Ectodermal cell (in vitro differentiated cells): ENCODE measurements around the gene ABCA7.

Source experiments
- H3K27ac ChIP-seq: 2 replicates; pipeline ENCODE4 v1.7.0; 2013; ENCODE audit warnings: mild to moderate bottlenecking, low read depth, low read length; ENCODE audit not compliant: insufficient read depth, poor library complexity, severe bottlenecking
- H3K27me3 ChIP-seq: 2 replicates; pipeline ENCODE4 v1.7.0; 2013; ENCODE audit warnings: mild to moderate bottlenecking, low read length; ENCODE audit not compliant: insufficient read depth, control insufficient read depth, poor library complexity, severe bottlenecking
- H3K36me3 ChIP-seq: one replicate; pipeline ENCODE4 v1.7.0; 2013; ENCODE audit warnings: low read length; ENCODE audit not compliant: control insufficient read depth, insufficient read depth
- H3K4me1 ChIP-seq: one replicate; pipeline ENCODE4 v1.7.0; 2013; ENCODE audit warnings: low read length; ENCODE audit not compliant: control insufficient read depth, insufficient read depth
- H3K4me3 ChIP-seq: 2 replicates; pipeline ENCODE4 v1.7.0; 2013; ENCODE audit warnings: low read depth, low read length, control low read depth; ENCODE audit not compliant: insufficient read depth
- H3K9me3 ChIP-seq: 2 replicates; pipeline ENCODE4 v1.7.0; 2013; ENCODE audit warnings: mild to moderate bottlenecking, low read length, moderate library complexity; ENCODE audit not compliant: control insufficient read depth
- WGBS, 2 experiments: methylation state at CpG; one replicate each; pipeline ENCODE4 v1.1.7; 2013; ENCODE audit warnings: missing lambda C conversion rate in 2 of 2; 5-methylcytosine and 5-hydroxymethylcytosine counted together

ABCA7 gene

DNA sequence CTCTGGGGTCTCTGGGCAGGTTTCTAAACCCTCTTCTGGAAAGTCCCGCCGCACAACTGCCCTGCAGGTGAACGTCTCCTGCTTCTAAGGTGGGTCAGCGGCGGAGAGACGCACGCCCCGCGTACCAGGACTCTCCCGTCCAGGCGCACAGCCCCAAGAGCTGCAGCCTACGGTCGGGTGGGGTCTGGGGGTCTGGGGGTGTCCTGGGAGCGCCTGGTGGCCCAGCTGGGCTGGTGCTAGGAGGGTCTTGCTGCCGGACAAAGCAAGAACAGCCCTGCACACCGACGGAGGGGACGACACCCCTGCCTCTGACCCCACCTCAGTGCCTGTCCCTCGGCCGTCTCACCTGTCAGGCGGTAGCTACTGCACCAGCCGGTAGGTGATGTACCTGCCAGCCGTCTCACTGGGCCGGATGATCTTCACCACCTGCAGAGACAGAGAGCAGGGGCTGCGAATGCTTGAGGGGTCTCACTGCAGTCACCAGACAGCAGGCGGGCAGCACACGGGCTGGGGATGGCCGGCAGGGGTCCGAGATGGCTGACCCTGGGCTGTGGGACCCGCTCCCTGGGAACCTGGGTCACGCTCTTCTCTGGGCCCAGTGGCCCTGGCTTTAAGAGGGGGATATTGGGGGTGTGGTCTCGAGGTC is 49.3 kb downstream of the ABCA7 start:
- Histone ChIP-seq H3K4me3 (no peak overlapping the region), H3K36me3 (peaks cover 25% of the 10 kb centered on the region), H3K4me1 (peaks cover 6% of the 10 kb centered on the region), H3K27ac (no peak overlapping the region), H3K27me3 (no peaks in the 10 kb centered on the region), H3K9me3 (no peaks in the 10 kb centered on the region)
- WGBS, 2 experiments: 96% methylated on average over 32 of the region's 32 CpGs

DNA sequence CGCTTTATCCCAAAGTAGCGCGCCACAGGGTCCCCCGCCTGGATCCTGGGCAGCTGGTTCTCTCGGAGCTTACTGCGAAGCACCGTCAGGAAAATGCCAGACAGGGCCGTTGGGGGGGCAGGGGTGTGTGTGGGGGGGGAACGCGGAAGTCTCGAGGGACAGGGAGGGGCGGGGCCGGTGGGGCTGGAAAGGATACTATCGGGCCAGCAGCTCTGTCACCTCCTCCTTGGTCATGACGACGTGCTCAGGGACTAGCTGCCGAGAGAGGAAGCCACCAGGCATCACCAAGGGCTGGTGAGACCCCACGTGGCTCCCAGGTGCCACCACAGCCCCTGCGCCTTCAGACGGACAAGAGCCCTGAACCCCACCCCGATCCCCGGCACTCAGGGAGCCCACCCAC is 50.0 kb downstream of the ABCA7 start:
- H3K27ac ChIP-seq: no peak overlapping the region
- H3K27me3 ChIP-seq: no peaks in the 10 kb centered on the region
- no peak overlapping the region for H3K4me3 ChIP-seq
- H3K36me3 ChIP-seq: peaks cover 25% of the 10 kb centered on the region
- peaks cover 8% of the 10 kb centered on the region for H3K4me1 ChIP-seq
- H3K9me3 ChIP-seq: no peaks in the 10 kb centered on the region
- WGBS, 2 experiments: 93% methylated on average over 22 of the region's 22 CpGs

DNA sequence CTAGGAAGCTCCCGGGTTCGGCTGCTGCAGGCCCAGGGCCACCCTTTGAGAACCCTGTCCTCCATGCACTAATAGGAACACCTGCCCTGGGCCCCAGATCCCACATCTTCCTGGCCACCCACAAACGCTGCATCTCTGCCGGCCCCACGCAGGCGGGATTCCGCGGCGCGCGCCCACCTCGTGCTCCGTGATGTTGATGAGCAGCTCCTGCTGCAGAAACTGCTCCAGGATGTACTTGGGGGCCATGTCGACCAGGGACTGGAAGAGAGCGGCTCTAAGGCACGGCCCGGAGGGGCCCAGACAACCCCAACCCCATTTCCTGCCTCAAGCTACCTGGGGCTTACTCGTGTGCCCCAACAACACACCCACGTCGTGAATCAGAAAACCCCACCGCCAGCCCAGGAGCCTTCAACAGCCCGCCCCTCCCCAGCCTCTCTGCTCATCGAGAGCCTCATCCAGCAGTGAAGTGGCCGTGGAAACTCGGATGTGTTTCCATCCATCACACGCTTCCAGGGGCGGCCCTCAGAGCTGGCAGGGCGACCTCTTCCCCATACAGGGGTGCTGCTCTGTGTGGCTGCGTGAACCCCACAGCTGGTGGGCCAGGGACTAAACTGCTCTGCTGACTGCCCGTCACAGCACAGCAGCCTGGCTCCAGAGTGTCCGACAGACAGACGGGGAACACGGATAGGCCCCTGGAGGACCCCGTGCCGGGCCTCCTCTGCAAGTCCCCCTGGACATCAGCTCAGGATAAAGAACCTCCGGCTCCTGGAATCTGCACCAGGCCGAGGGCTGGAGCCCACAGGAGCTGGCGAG is 51.0 kb downstream of the ABCA7 start:
- H3K4me1 ChIP-seq: peaks cover 8% of the 10 kb centered on the region
- 95 to 96% methylated on average over 38 of the region's 38 CpGs for WGBS, 2 experiments
- peaks cover 22% of the 10 kb centered on the region for H3K36me3 ChIP-seq
- no peaks in the 10 kb centered on the region for H3K9me3 ChIP-seq
- H3K4me3 ChIP-seq: no peak overlapping the region
- no peak overlapping the region for H3K27ac ChIP-seq
- H3K27me3 ChIP-seq: no peaks in the 10 kb centered on the region

DNA sequence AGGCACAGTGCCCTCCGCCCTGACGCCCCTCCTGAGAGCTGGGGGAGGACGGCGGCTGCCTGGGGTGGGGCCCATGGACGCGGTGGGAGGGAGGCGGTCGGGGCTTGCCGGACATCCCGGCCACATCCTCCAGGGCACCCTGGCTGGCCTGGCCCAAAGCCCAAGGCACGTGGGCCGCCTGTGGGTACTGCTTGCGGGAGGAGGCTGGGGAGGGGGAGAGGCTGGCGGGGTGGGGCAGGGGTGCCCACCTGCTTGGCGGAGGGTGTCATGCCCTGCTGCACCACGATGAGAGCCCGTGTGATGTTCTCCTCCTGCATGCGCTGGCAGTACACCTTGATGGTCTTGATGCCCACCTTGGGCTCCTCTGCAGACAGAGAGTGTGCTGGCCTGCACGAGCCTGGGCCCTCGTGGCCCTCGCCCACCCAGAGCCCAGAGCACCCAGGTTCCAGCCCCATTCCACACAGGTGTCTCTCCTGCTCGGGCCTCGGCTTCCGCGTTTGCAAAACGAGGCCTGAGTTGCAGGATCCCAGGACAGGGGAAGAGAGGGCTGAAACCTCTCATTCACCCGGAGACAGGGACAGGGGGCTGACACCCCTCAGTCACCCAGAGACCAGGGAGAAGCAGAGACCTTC is 51.8 kb downstream of the ABCA7 start:
- Histone ChIP-seq H3K27ac (no peak overlapping the region), H3K27me3 (no peaks in the 10 kb centered on the region), H3K4me1 (peaks cover 8% of the 10 kb centered on the region), H3K9me3 (no peaks in the 10 kb centered on the region), H3K4me3 (no peak overlapping the region), H3K36me3 (peaks cover 22% of the 10 kb centered on the region)
- 94 to 97% methylated on average over 27 of the region's 27 CpGs for WGBS, 2 experiments

DNA sequence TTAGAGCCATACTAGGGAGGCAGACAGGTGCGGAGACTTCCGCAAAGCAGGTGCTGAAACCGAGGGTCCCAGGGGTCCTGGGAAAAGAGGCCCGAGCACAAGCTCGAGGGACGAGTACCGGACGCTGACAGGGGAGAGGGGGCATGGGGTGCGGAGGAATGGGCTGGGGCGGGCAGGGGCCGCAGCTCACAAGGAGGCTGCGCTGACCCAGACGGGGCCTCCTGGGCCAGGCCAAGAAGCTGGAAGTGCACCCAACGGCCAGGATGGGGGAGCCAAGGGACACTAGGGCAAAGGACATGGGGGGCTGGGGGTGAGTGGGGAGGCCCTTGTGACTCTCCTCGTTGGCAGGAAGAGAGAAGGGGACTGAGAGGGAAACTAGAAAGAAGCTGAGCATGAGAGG is 53.4 kb downstream of the ABCA7 start:
- Histone ChIP-seq H3K36me3 (peaks cover 22% of the 10 kb centered on the region), H3K9me3 (no peaks in the 10 kb centered on the region), H3K4me3 (no peak overlapping the region), H3K27ac (no peak overlapping the region), H3K4me1 (peaks cover 8% of the 10 kb centered on the region), H3K27me3 (no peaks in the 10 kb centered on the region)
- 95 to 97% methylated on average over 15 of the region's 15 CpGs for WGBS, 2 experiments

DNA sequence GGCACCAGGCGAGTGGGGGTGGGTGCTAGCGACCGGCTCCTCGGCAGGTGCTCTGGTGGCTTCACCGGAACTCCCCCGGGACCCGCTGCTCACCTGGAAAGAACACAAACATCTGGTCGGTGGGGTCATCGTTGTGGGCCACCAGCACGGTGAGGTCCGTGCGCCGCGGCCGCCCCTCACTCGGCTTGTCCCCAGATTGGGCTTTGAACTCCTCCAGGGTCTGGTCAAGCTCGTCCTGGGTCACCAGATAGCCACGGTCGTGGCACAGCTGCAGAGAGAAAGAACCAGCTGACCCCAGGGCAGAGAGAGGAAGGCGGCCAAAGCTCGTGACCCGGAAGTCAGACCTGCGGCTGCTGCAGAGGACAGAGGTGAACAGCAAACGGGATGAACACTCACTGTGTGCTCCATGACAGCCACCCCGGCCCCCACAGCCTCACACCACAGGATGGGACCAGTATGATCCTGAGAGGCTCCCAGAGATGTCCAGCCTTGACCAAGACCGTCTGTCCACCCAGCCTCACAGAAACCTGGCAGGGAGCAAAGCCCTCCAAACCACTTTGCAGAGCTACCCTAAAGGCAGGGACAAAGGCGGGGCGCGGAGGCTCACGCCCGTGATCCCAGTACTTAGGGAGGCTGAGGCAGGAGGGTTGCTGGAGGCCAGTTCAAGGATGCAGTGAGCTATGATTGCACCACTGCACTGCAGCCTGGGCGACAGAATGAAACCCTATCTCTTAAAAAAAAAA is 54.1 kb downstream of the ABCA7 start:
- H3K4me1 ChIP-seq: peaks cover 8% of the 10 kb centered on the region
- 86 to 87% methylated on average over 32 of the region's 32 CpGs for WGBS, 2 experiments
- H3K4me3 ChIP-seq: peak overlapping the region; percentile 93
- no peaks in the 10 kb centered on the region for H3K9me3 ChIP-seq
- no peak overlapping the region for H3K27ac ChIP-seq
- peaks cover 20% of the 10 kb centered on the region for H3K36me3 ChIP-seq
- no peaks in the 10 kb centered on the region for H3K27me3 ChIP-seq

DNA sequence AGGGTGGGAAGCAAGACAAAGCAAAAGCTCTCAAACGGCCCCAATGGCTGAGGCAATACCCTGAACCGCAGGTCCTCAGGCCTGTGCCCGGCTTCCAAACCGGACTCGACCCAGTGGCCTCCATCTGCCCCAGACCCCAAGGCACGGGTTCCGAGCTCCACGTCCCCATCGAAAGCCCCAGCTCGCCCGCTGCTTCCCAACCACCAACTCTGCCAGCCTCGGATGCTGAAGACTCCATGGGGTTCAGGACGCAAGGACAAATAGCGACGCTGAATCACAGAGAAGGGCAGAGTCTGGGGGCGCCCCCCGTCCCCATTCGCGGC is 54.7 kb downstream of the ABCA7 start:
- WGBS, 2 experiments: 2% methylated on average over 19 of the region's 19 CpGs
- Histone ChIP-seq H3K27me3 (no peaks in the 10 kb centered on the region), H3K27ac (no peak overlapping the region), H3K4me1 (peaks cover 8% of the 10 kb centered on the region), H3K36me3 (peaks cover 16% of the 10 kb centered on the region), H3K4me3 (peak overlapping the region; percentile 93), H3K9me3 (no peaks in the 10 kb centered on the region)

DNA sequence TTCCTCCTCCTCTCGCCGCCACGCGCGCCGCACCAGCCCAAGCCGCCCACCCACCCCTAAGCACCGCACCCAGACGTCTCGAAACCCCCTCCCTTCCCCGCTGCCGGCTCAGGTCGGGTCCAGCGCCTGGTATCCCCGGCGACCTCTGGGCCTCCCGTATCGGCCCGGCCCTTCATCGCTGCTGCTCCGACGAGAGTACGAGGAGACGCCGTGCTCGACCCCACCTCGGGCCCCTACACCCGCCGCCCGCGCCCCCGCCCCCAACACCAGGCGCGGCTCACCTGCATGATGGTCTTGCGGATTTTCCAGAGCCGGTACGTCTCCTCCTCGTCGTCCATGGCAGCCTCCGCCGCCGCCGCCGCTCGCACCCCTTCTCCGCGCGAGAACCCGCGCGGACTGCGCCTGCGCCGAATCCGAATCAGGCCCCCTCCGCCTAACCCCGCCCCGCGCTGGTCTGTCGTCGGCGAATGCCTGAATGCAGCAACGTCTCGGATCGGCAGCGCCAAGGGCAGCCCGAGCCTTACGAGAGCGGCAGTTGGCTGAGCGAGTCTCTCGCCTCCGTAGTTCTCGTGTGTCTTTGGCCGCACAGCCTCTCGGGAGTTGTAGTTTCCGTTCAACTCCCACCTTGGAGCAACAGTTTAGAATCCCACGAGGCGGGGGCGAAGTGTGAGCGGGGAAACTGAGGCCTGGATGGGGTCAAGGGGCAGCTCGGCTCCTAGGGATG is 55.2 kb downstream of the ABCA7 start, which contains the start of gene POLR2E:
POLR2E (minus strand) TSS at position 398 of the 724 bp plus-strand sequence; CDS start at position 338, 60 bp downstream.
- Histone ChIP-seq H3K4me3 (peak within 1 kb of the TSS; percentile 93), H3K36me3 (peaks cover 16% of the 10 kb centered on the region), H3K4me1 (peaks cover 8% of the 10 kb centered on the region), H3K27me3 (no peaks in the 10 kb centered on the region), H3K9me3 (no peaks in the 10 kb centered on the region), H3K27ac (no peak within 1 kb of the TSS)
- WGBS, 2 experiments: 0% methylated on average over 81 of the region's 81 CpGs

DNA sequence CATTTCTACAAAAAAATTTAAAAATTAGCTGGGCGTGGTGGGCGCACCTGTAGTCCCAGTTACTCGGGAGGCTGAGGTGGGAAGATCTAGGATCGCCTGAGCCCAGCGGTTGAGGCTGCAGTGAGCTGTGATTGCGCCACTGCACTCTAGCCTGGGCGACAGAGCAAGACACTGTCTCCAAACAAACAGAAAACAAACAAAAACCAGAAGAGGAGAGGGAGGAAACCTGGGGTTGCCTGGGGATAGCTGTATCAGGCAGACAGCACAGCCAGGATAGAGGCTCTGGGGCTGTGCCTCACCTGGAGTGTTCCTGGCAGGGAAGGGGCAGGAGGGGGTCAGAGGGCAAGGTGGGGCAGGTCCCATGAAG is 57.9 kb downstream of the ABCA7 start:
- Histone ChIP-seq H3K27me3 (no peaks in the 10 kb centered on the region), H3K4me1 (peaks cover 8% of the 10 kb centered on the region), H3K36me3 (peaks cover 7% of the 10 kb centered on the region), H3K4me3 (no peak overlapping the region), H3K9me3 (no peaks in the 10 kb centered on the region), H3K27ac (no peak overlapping the region)
- WGBS, 2 experiments: 87 to 90% methylated on average over 7 of the region's 7 CpGs
